Thyroid gland (tissue), 4 donors: ENCODE data around the gene DNHD1. TPM values are rescaled to one million over a fixed set of nuclear protein-coding genes. Genes with fewer than 3 reads are reported as not detected.

Source experiments
- DNase-seq, 2 donors: peaks; one replicate each; pipeline ENCODE4 v3.0.0-alpha.2; 2019
- H3K27ac ChIP-seq, 3 donors: fragments of 200-600 bp; sonication (generic); 1 replicate in 2 of 3; 2 replicates in 1 of 3; pipeline ENCODE4 v1.5.1; 2016 to 2019; ENCODE audit warnings: mild to moderate bottlenecking in 1 of 3, moderate library complexity in 1 of 3
- H3K27me3 ChIP-seq: fragments of 200-600 bp; sonication (generic); one replicate; pipeline ENCODE4 v1.5.1; 2019
- H3K36me3 ChIP-seq, 2 donors: fragments of 200-600 bp; sonication (generic); one replicate each; pipeline ENCODE4 v1.5.1; 2016 to 2019
- H3K4me1 ChIP-seq, 2 donors: fragments of 200-600 bp; sonication (generic); one replicate each; pipeline ENCODE4 v1.5.1; 2017 to 2019
- H3K4me3 ChIP-seq, 3 donors: fragments of 200-600 bp; sonication (generic); replicated peaks in 1 of 3; 1 replicate in 2 of 3; 2 replicates in 1 of 3; pipeline ENCODE4 v1.5.1; 2016; ENCODE audit warnings: mild to moderate bottlenecking in 1 of 3
- H3K9me3 ChIP-seq: fragments of 200-600 bp; sonication (generic); one replicate; pipeline ENCODE4 v1.5.1; 2017
- CTCF ChIP-seq, 6 experiments: fragments of 200-600 bp in 3 of 6; fragments of 450-650 bp in 3 of 6; sonication (generic) in 3 of 6; IDR thresholded peaks; one replicate each; pipeline ENCODE4 v1.5.1; 2016 to 2019; ENCODE audit warnings: antibody characterized with exemption in 6 of 6, mild to moderate bottlenecking in 2 of 6, inconsistent platforms in 1 of 6, moderate library complexity in 1 of 6
- POLR2A ChIP-seq, 2 donors: fragments of 450-650 bp; IDR thresholded peaks; one replicate each; pipeline ENCODE4 v1.6.1; 2017; ENCODE audit warnings: antibody characterized with exemption in 2 of 2, mild to moderate bottlenecking in 2 of 2, moderate library complexity in 1 of 2
- WGBS, 2 donors: methylation state at CpG; one replicate each; pipeline ENCODE4 v1.1.5; 2017; 5-methylcytosine and 5-hydroxymethylcytosine counted together
- intact Hi-C: fragments of 100-400 bp; cut with DNase I; formaldehyde crosslinking; loops from one replicate; pipeline ENCODE4 v1.15.1; 2023
- total RNA-seq, 4 donors: library from RNA; depleted of rRNA; stranded (reverse); fragments of >200 nt; gene quantifications; one replicate each; pipeline ENCODE4 v1.2.3, GENCODE V29; 2016

Gene DNHD1
- total RNA-seq, 4 donors from 2014 or later = 10.9 to 21.8 (median 14.9) TPM

- Histone ChIP-seq H3K36me3 (no peaks in the 10 kb centered on the region), H3K4me1 (no peaks in the 10 kb centered on the region), H3K27ac (no peak overlapping the region), H3K9me3 (no peaks in the 10 kb centered on the region), H3K27me3 (no peaks in the 10 kb centered on the region), H3K4me3 (no peak overlapping the region)
- 74 to 86% methylated on average over 2 of the region's 2 CpGs for WGBS, 2 donors
- intact Hi-C loops = no loop called here
- no peak for DNase-seq
- TF ChIP-seq CTCF (IDR thresholded peaks at IDR 0.05) (no peak), POLR2A (IDR thresholded peaks at IDR 0.05) (no peak)
Measured at GRCh38 chr11:6542727-6543126, 45.6 kb downstream of the DNHD1 start.

GRCh38 chr11:6544921-6545850, 48.1 kb downstream of the DNHD1 start:
- Histone ChIP-seq H3K4me1 (no peaks in the 10 kb centered on the region), H3K9me3 (no peaks in the 10 kb centered on the region), H3K36me3 (no peaks in the 10 kb centered on the region), H3K27ac (no peak overlapping the region), H3K4me3 (no peak overlapping the region), H3K27me3 (no peaks in the 10 kb centered on the region)
- 76 to 81% methylated on average over 17 of the region's 19 CpGs for WGBS, 2 donors
- intact Hi-C loops = no loop called here
- peak; percentile 75 to 77 for DNase-seq
- TF ChIP-seq POLR2A (IDR thresholded peaks at IDR 0.05) (no peak), CTCF (IDR thresholded peaks at IDR 0.05) (no peak)

- no peak overlapping the region for H3K27ac ChIP-seq
- H3K27me3 ChIP-seq = no peaks in the 10 kb centered on the region
- intact Hi-C loops = no loop called here
- H3K9me3 ChIP-seq = no peaks in the 10 kb centered on the region
- no peak for DNase-seq
- no peak overlapping the region for H3K4me3 ChIP-seq
- 96% methylated on average over 11 of the region's 14 CpGs; no CpG with 5 or more reads in 1 of the 2 donors for WGBS, 2 donors
- no peak for TF ChIP-seq CTCF (IDR thresholded peaks at IDR 0.05)
- no peak for TF ChIP-seq POLR2A (IDR thresholded peaks at IDR 0.05)
- H3K36me3 ChIP-seq = no peaks in the 10 kb centered on the region
- H3K4me1 ChIP-seq = no peaks in the 10 kb centered on the region
Measured at GRCh38 chr11:6545917-6546605, 49.0 kb downstream of the DNHD1 start.

- H3K4me3 ChIP-seq = no peak overlapping the region
- no peaks in the 10 kb centered on the region for H3K27me3 ChIP-seq
- 97 to 98% methylated on average over 5 to 6 of the region's 8 CpGs for WGBS, 2 donors
- no peaks in the 10 kb centered on the region for H3K36me3 ChIP-seq
- H3K4me1 ChIP-seq = no peaks in the 10 kb centered on the region
- no peak overlapping the region for H3K27ac ChIP-seq
- no peaks in the 10 kb centered on the region for H3K9me3 ChIP-seq
- intact Hi-C loops = no loop called here
- TF ChIP-seq POLR2A (IDR thresholded peaks at IDR 0.05) = no peak
- no peak for TF ChIP-seq CTCF (IDR thresholded peaks at IDR 0.05)
- DNase-seq = no peak
Measured at GRCh38 chr11:6546735-6547134, 49.7 kb downstream of the DNHD1 start.

GRCh38 chr11:6547177-6547576, 50.1 kb downstream of the DNHD1 start:
- H3K9me3 ChIP-seq = no peaks in the 10 kb centered on the region
- intact Hi-C loops = no loop called here
- WGBS, 2 donors = 94 to 100% methylated on average over 2 to 6 of the region's 6 CpGs
- no peaks in the 10 kb centered on the region for H3K36me3 ChIP-seq
- H3K27ac ChIP-seq = no peak overlapping the region
- DNase-seq = no peak
- H3K4me1 ChIP-seq = no peaks in the 10 kb centered on the region
- TF ChIP-seq POLR2A (IDR thresholded peaks at IDR 0.05) (no peak), CTCF (IDR thresholded peaks at IDR 0.05) (no peak)
- no peak overlapping the region for H3K4me3 ChIP-seq
- no peaks in the 10 kb centered on the region for H3K27me3 ChIP-seq
